ENCODE results near the gene ELAVL3.
"Not testable (repeated sequence)": the region's sequence is repeated elsewhere in the genome, so short reads cannot be mapped to it uniquely, and the experiment has no call there.

ELAVL3 gene

DNA sequence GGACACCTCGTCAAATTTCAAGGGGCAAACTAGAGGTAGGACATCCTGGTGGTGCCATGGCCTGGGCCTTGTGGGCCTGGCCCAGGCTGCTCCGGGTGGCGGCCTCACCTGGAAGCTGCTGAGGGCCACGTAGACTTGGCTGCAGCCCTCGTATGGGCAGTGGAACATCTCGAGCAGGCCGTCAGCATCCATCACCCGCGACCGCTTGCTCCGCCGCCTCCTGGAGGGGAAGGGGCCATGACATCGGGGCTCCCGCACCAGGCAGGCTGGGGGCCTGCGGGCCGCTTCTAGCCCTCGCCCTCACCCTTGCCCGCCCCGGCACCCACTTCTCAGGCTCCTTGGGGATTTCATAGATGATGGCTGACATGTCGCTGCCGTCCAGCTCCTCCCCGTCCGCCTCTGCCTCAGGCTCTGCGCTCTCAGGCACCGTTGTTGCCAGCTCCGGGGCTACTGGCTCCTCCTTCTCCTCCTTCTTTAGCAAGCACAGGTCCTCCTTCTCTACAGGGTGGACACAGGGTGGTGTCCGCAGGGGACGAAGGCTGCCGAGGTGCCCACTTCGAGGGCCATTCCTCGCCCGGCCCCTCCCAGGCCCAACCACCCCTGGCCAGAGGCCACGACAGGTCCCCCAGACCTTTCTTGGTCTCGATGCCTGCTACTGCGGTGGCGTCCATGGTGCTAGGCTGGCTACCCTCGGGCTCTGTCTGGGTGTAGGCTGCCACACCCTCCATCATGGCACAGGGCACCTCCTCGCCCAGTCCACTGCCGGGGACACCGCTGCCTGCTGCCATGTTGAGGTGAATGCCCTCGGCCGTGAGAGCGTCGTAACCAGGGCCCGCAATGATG, 6.0 kb upstream of the ELAVL3 start:
- DNase-seq, result no peak

DNA sequence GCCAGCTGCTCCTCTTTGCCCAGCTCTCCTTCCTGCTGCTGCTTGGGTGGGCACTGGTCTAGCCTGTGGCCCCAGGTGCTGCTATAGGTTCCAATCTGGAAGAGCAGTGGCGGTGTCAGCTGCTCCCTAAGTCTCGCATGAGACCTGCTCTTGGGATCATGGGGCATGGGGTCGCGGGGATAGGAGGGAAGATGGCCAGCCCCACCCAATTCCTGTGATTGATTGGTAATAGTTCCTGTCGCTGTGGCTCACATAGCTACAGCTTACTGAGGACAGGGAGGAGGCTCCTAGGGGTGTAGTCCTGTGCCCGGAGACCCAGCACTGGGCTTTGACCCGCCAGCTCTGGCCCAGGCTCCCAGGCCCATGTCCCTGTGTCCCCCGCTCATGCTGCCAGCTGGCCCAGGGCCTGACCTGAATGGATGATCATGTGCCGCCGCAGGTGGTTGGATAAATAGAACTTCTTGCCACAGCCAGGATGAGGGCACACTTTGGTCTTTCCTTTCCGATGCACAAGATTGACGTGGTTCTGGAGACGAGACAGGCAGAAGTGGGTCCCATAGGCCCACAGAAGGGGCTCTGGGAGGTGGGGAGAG, 4.5 kb upstream of the ELAVL3 start:
- no peak for DNase-seq

DNA sequence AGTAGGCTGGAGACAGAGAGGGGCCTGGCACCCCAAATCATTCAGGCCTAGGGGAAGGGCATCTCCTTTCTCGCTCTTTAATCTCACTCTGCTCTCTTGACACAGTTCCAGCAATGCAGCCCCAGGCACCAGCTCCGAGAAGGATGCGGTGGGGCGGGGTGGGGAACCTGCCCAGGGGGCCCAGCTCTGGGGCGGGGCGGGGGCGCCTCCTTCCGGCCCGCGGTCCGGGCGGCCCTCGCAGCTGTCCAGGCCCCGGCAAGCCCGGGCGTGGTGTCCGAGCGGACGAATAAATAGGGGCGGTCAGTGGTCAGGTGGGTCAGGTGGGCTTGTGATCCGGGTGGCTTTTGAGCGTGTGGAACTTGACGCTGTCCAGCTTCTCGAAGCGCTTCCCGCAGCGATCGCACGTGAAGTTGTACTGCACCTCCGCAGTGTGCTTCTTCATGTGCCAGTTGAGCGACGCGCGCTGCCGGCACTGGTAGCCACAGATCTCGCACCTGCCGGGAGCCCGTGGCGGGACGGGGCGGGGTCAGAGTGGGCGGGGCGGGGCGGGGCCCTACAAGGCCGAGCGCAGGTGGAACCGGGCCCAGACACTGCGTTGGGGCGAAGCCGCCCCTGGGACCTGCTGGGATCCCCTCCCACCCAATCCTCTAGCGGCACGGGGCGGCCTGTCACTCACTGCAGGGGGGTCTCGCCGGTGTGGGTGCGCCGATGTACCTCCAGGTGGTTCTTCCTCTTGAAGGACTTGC, 2.7 kb upstream of the ELAVL3 start:
- DNase-seq, result no peak

DNA sequence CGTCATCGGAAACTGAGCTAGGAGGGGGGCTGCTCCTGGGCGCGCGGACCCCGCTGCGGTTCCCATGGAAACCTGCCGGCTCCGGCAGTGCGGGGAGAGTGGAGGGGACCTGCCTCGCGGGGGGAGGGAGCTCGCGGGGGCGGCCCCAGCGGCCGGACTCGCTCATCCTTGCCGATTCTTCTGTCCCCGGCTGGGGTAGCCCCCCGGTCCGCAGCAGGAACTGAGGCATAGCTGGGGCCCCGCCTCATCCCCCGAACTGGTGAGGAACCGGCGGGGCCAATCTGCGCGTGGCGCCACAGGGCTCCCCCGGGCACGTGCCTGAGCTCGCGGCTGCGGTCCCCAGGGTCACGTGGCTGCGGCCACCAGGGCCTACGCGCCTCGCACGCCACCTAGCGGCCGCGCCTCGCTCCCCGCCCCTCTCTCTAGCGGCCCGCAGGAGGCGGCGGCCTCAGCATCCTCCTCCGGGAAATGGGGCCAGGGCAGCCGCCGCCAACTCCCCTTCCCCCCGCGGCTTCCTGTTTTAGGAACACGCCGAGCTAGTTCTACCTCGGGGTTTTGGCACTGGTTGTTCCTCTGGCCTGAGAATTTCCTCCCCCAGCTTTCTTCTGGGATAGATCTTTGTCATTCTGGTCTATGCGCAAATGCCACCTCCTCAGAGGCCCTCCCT, 1.7 kb upstream of the ELAVL3 start:
- peak; percentile 86 for DNase-seq

DNA sequence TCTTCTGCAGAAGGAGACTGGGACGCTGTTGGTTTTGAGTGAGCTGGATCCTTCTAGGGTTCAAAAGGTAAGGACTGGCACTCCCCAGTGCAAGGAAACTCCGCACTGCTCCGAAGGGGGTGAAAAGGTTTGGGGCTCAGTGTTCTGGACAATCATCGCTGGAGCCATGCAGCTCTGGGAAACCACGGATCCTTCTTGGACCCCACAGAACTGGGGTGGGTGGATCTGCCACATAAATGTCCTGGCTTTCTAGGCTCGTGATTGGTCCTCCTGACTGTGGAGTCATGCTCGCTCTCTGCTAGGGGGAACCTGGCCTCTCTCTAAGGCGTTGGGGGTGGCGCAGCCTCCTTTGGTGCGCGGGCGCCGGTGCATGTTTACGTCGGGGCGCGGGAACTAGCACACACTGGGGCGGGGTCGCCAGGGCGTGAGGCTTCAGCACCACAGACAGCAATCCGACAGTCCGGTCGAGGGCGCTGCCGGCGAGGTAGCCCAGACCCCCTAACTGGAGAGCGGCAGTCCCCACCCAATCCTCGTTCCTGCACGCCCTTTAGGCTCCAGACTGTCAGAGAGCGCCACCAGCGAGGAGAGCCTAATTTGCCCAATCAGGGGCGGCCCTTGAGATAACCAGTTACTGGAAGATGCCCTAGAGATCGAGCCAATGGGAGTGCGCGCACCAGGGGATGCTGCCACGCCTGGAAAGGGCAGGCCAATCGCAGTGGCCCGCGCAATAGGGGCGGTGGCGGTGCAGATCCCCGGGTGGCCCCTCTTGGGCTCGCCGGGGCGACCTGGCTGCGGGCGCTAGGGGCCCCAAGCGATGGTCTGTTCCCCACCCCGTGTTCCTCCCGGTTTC, 913 bp upstream of the ELAVL3 start:
- DNase-seq, result peak; percentile 66

DNA sequence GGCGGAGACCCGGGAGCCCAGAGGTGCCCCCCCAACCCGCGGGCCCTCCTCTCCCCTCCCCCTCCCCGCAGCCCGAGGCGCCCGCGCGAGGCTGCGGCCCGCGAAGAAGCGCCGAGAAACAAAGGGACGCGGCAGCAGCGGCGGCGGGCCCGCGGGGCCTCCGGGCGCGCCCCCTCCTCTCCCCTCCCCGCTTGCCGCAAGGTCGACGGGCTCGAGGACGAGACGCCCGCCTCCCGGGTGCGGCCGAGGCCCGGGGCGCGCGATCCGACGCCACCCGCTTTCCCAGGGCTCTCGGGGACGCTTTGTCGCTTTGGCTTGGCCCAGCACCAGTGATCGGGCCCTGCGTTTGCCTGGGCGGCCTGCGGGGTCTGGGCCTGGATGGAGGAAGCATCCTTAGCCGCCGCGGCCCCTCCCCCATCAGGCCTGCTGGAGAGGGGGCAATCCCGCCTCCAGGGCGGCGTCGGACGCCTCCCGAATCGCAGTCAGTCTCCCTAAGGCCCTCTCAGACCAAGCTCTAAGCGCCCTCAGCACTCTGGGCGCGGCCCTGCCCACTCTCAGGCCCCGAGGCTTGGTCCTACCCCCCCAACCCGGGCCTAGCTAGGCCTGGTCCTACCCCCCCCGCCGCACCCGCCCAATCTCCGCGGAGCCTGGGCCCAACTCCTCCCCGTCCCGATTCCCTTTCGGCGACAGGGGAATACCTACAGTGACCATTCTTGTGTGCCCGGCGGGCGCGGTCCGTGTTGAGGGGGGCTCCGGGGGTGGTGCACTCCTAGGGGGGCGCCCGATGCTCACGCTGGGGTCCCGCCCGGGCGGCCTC, 740 bp downstream of the ELAVL3 start:
- no peak for DNase-seq

DNA sequence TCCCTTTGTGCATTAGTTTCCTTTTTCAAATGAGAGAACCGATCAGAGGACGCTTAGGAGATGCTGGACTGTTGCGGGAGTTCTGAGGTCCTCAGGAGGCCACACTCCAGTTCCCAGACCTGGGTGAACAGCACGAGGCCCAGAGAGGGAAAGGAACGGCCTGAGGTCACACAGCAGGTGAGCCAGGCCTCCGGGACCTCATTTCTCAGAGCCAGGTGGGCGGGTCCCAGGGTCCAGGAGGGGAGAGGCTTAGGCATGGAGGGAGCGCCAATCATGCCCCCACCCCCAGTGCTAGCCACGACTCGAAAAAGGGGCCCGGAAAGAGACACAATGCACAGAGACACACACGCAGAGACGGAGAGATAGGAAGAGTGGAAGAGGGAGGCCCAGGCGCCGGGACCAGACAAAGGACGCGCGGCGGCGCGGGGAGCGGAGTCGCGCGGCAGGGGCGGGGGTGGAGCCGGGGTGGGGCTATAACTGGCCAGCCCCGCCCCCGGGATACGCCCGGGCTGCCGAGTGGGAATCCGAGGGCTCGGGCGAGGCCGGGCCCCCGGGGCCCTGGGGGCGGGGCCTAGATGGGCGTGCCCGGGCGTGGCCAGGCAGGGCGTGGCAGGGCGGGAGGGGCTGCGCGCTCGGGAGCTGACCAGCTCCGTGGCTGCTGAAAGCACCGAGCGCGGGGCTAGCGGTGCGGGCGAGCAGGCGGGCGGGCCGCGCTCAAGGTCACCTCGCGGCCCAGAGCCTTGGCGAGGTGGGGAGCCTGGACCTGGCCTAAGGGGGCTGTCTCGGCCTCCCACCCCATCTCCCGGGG, 1.6 kb downstream of the ELAVL3 start:
- DNase-seq, result no peak

DNA sequence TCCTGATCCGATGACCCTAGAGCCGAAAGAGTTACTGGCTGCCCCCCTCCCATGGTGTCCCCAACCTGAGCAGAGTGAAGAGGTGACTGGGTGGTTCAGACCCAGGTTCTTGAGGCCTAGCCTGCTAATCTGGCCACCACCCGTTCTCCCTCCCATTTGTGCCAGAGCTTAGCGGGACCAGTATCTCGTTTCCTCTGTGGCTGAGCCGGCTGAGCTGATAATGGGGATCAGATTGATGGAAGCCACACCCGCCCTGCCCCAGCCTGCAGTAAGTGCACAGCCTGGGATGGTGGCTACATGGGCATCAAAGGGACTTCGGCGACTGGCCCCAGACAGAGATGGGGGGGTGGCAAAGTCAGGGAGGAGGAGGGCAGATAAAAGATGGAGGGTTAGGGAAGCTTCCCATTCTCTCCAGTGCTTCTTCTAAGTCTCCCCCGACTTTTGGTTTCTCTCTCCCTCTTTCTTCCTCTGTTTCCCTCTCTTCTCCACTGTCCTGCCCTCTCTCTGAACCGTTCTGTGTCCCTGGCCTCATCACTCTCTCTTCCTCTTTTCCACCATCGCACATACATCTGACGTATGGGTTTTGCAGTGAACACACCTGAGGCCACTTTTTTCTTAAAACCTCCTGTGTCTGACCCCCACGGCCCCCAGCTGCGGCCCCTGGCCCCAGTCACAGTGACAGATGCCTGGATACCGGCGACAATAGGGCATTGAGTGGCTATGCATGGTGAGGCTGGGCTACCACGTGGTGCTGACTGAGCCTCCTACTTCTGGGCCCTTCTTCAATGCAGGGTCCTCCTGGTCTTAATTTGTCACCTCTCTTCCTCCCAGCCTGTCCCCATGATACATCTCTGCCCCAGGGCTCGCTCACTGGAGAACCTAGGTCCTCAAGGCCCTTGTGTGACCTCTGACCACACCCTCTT, 2.4 kb downstream of the ELAVL3 start:
- no peak for DNase-seq

DNA sequence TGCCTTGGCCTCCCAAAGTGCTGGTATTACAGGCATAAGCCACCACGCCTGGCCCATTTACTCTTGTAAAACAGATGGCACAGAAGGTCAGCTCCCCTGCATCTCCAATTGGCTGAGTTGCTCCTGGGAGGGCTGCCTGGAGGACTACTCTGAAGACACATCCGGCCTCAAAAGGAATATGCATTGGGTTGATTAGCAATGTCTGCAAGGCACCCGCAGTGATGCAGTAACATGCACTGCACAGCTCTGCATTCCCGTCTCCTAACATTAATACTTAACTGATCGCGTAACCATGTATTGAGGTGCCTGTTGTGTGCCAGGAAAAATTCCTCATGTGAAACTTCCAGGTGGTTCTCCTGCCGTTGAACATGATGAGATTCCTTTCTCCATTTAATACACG, 5.0 kb downstream of the ELAVL3 start:
- DNase-seq, result no peak

DNA sequence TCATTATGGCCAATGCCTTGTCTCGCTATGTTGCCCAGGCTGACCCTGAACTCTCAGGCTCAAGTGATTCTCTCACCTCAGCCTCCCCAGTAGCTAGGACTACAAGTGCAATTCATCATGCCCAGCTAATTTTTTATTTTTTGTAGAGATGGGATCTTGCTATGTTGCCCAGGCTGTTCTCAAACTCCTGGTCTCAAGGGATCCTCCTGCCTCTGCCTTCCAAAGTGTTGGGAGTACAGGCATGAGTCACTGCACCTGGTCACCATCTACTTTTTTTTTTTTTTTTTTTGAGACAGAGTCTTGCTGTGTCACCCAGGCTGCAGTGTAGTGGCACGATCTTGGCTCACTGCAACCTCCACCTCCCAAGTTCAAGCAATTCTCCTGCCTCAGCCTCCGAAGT, 5.5 kb downstream of the ELAVL3 start:
- DNase-seq, result not testable (repeated sequence)

DNA sequence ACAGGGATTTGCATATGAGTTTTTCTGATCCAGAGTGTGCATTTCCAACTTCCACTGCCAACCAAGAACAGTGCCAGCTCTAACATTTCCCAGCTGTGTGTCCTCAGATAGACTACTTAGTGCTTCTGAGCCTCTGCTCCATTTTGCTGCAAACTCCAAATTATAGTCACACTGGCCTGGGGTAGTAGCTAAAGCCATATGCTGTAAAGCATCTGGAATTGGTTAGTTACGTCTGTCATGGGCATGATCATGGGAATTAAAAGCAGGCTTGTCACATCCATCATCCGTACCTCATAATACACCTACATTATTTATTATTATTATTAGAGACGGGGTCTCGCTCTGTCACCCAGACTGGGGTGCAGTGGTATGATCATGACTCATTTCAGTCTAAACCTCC, 7.1 kb downstream of the ELAVL3 start:
- no peak for DNase-seq

DNA sequence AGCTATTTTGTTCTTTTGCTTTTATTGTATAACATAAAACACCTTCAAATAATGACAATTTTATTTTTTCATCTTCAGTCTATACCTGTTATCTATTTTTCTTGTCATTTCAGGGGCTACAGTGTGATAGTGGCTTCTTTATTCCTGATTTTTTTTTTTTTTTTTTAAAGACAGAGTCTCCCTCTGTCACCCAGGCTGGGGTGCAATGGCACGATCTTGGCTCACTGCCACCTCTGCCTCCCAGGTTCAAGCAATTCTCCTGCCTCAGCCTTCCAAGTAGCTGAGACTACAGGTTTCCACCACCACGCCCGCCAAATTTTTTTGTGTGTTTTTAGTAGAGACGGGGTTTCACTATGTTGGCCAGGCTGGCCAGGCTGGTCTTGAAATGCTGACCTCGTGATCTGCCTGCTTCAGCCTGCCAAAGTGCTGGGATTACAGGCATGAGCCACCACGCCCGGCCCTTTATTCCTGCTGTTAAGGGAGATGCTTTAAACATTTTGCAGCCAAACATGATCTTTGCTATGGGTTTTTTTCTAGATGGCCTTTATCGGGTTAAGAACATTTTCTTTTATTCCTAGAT, 12.5 kb downstream of the ELAVL3 start:
- not testable (repeated sequence) for DNase-seq

DNA sequence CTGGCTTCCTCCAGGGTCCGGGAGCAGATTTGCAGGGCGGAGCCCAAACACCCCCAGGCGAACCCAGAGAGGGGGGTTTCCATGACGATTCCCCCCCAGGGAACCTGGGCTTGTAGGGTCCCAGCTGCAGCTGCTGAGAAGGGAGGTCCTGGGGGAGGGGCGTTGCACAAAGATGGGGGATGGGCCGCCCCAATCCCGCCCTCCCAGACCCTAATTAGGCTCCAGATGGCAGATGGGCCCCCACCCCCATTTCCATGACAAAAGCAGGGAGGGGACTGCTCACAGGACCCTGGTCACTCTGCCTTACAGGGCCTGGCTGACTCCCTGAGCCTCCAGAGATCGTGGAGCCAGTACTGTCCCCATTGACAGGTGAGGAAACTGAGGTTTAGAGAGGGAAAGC, 15.2 kb downstream of the ELAVL3 start:
- DNase-seq, result no peak

DNA sequence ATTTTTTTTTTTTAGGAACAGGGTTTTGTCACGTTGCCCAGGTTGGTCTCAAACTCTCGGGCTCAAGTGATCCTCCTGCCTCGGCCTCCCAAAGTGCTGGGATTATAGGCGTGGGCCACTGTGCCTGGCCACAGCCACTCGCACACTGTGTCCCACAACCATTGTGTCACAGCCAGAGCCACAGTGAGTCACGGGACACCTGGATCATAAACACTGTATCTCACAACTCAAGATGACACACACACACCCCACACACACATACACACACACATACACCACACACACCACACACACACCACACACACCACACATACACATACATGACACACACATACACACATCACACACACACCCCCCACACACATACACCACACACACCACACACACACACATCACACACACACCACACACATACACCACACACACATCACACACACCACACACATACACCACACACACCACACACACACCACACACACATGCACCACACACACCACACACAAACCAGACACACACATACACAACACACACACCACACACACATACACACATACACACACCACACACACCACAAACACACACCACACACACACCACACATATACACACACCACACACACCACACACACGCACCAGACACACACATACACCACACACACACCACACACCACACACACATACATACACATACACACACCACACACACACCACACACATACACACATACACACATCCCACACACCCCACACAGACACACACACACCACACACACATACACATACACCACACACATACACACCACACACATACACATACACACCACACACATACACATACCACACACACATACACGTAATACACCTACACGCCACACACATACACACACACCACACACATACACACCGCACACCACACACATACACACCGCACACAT, 16.2 kb downstream of the ELAVL3 start:
- no peak for DNase-seq

DNA sequence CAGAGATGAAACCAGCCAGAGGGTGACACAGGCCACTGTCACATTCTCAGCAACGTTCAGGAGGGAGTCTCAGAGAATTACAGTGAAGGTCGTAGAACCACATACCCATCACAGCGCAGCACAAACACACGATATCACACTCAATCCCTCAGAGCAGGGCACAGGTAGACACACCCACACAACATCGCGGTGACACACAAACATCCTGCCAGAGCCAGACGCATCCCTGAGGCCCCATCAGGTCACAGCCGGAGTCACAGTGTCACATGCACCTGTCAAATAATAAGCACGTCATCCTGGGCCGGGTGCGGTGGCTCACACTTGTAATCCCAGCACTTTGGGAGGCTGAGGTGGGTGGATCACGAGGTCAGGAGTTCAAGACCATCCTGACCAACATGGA, 17.5 kb downstream of the ELAVL3 start:
- no peak for DNase-seq

DNA sequence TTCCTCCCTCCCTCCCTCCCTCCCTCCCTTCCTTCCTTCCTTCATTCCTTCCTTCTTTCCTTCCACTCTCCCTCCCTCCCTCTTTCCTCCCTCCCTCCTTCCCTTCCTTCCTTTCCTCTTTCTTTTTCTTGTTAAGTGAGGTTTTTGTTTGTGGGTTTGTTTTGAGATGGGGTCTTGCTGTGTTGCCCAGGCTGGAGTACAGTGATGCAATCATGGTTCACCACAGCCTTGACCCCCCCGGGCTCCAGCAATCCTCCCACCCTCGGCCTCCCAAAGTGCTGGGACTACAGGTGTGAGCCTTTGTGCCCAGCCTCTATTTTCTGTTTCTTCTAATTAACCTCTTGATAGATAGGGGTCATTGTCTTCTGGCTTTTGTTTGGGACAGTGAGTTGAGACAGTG, 19.4 kb downstream of the ELAVL3 start:
- no peak for DNase-seq

DNA sequence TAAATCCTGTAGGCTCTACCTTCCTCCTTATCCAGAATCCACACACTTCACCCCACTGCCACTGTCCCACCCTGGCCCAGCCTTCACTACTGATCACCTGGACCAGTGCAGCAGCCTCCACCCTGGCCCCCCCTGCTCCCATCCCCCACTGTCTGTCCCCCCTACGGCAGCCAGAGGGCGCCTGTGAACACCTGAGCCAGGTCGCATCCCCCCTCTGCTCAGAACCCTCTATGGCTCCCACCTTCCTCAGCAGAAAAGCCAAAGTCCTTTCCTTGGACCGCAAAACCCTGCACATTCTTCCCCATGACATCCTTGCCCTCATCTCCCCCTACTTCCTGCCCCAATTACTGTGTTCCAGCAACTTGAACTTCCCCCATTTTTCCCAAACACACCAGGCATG, 20.6 kb downstream of the ELAVL3 start:
- DNase-seq, result peak; percentile 19

DNA sequence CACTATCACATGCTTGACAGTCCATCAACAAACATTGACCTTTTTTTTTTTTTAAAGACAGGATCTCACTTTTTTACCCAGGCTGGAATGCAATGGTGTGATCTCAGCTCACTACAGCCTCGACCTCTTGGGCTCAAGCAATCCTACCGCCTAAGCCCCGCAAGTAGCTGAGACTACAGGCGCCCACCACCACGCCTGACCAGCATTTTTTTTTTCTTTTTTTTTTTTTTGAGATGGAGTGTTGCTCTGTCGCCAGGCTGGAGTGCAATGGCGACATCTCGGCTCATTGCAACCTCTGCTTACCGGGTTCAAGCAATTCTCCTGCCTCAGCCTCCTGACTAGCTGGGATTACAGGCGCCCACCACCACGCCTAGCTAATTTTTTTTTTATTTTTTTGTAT, 21.9 kb downstream of the ELAVL3 start:
- not testable (repeated sequence) for DNase-seq
